ENCODE measurements around the gene GMIP.

- no peak for TF ChIP-seq CTCF (IDR thresholded peaks at IDR 0.05)
- no peak for TF ChIP-seq REST (IDR thresholded peaks at IDR 0.05; ENCODE audit: insufficient read depth in 1 of 2, low read depth in 2 of 2, low read length in 1 of 2)
- TF ChIP-seq POLR2AphosphoS5 (IDR thresholded peaks at IDR 0.05; ENCODE audit: low read depth, low read length), result no peak
These were observed 24.1 kb downstream of the GMIP start for GRCh38 chr19:19619181-19619848.

All from Panc1 (cell line).